Peyer's patch (tissue), 4 donors: ENCODE measurements around the gene DIPK1B. TPM values are rescaled to one million over a fixed set of nuclear protein-coding genes. Genes with fewer than 3 reads are reported as not detected.
"Not testable (repeated sequence)": the region's sequence is repeated elsewhere in the genome, so short reads cannot be mapped to it uniquely, and the experiment has no call there.

Experiments used
- DNase-seq, 3 donors: peaks; one replicate each; pipeline ENCODE4 v3.0.0-alpha.2; 2017 to 2019
- H3K27ac ChIP-seq, 4 donors: fragments of 200-600 bp; sonication (generic); one replicate each; pipeline ENCODE4 v1.5.1; 2016 to 2019
- H3K27me3 ChIP-seq, 2 donors: fragments of 200-600 bp; sonication (generic); one replicate each; pipeline ENCODE4 v1.5.1; 2019
- H3K36me3 ChIP-seq, 3 donors: fragments of 200-600 bp; sonication (generic); one replicate each; pipeline ENCODE4 v1.5.1; 2016 to 2019
- H3K4me1 ChIP-seq, 4 donors: fragments of 200-600 bp; sonication (generic); one replicate each; pipeline ENCODE4 v1.5.1; 2016 to 2019
- H3K4me3 ChIP-seq, 4 donors: fragments of 200-600 bp; sonication (generic); 1 replicate in 3 of 4; 2 replicates in 1 of 4; pipeline ENCODE4 v1.5.1; 2016 to 2019; ENCODE audit warnings: mild to moderate bottlenecking in 1 of 4
- H3K9me3 ChIP-seq, 4 donors: fragments of 200-600 bp; sonication (generic); one replicate each; pipeline ENCODE4 v1.5.1; 2016 to 2019; ENCODE audit warnings: mild to moderate bottlenecking in 1 of 4
- POLR2A ChIP-seq, 2 donors: fragments of 450-650 bp; IDR thresholded peaks; one replicate each; pipeline ENCODE4 v1.5.1; 2017; ENCODE audit warnings: antibody characterized with exemption in 2 of 2, mild to moderate bottlenecking in 2 of 2, moderate library complexity in 2 of 2
- total RNA-seq, 4 donors: library from RNA; depleted of rRNA; stranded (reverse); fragments of >200 nt; gene quantifications; one replicate each; pipeline ENCODE4 v1.1.0, GENCODE V29; 2016
- TF ChIP-seq, protein P1 (sequence below), 6 experiments: fragments of 450-650 bp in 4 of 6; fragments of 200-600 bp in 2 of 6; sonication (generic) in 1 of 6; IDR thresholded peaks; one replicate each; pipeline ENCODE4 v1.5.1; 2017 to 2019; ENCODE audit warnings: antibody characterized with exemption in 6 of 6, mild to moderate bottlenecking in 3 of 6, moderate library complexity in 1 of 6

The DIPK1B gene
- total RNA-seq, 4 donors from 2014 or later: 0.70 to 5.8 (median 2.6) TPM

DNA sequence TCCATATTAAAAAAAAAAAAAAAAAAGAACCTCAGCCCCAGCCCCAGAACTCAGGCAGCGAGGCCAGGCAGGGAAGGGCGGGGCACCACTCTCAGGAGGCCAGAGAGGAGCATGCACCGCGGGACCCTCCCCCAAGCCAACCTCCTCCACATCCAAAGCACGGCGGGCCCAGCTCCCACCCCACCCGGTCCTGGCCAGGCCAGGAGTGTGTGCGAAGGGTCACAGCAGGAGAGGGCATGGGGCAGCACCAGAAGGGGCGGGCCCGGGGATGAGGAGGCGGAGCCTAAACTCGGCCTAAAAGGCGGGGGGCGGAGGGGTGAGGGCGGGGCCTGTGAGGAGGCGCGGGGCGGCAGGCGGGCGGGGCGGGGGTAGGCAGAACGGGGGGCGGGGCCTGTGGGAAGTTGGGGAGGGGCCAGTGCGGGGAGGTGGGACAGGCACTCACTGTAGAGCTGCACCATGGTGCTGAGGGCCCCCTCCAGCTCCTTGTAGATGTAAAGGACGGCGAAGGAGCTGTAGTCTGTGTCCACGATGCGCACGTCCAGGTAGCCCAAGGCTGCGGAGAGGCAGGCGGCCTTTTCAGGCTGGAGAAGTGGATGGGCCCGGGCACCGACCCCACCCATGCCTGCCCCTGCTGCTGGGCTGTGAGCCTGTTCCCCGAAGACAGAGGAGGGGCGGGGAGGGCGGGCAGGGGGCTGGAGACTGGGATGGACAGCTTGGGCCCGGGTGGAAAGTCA, 50.7 kb downstream of the DIPK1B start:
- no peaks in the 10 kb centered on the region for H3K36me3 ChIP-seq
- DNase-seq: peak in 2 of 3 donors; percentile 48 to 58
- H3K27ac ChIP-seq: no peak overlapping the region
- no peak overlapping the region for H3K4me3 ChIP-seq
- H3K27me3 ChIP-seq: no peaks in the 10 kb centered on the region
- H3K9me3 ChIP-seq: no peaks in the 10 kb centered on the region
- H3K4me1 ChIP-seq: peaks cover 0 to 14% (median 0%) of the 10 kb centered on the region in 4 donors
- TF ChIP-seq POLR2A (IDR thresholded peaks at IDR 0.05): no peak
- TF ChIP-seq, protein P1, sequence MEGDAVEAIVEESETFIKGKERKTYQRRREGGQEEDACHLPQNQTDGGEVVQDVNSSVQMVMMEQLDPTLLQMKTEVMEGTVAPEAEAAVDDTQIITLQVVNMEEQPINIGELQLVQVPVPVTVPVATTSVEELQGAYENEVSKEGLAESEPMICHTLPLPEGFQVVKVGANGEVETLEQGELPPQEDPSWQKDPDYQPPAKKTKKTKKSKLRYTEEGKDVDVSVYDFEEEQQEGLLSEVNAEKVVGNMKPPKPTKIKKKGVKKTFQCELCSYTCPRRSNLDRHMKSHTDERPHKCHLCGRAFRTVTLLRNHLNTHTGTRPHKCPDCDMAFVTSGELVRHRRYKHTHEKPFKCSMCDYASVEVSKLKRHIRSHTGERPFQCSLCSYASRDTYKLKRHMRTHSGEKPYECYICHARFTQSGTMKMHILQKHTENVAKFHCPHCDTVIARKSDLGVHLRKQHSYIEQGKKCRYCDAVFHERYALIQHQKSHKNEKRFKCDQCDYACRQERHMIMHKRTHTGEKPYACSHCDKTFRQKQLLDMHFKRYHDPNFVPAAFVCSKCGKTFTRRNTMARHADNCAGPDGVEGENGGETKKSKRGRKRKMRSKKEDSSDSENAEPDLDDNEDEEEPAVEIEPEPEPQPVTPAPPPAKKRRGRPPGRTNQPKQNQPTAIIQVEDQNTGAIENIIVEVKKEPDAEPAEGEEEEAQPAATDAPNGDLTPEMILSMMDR (IDR thresholded peaks at IDR 0.05): no peak

DNA sequence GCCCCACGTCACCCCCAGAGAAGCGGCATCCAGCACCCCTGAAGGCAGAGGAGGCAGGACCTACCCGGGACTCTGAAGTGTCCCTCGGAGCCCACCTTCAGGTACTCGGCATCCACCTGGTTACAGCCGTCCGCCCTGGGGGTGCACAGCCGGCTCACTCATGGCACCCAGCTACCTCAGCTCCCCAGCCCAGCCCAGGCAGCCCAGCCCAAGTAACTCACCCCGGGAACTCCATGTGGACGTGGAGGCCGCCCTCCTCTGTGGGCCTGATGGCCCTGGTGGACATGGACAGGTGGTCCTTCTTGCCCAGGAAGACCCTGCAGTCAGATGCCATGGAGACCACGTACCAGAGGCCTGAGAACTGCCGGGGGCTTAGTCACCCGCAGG, 51.3 kb downstream of the DIPK1B start:
- no peaks in the 10 kb centered on the region for H3K9me3 ChIP-seq
- H3K4me1 ChIP-seq: peaks cover 0 to 9% (median 0%) of the 10 kb centered on the region in 4 donors
- TF ChIP-seq POLR2A (IDR thresholded peaks at IDR 0.05): no peak
- TF ChIP-seq, protein P1 (IDR thresholded peaks at IDR 0.05): no peak
- no peaks in the 10 kb centered on the region for H3K36me3 ChIP-seq
- H3K4me3 ChIP-seq: no peak overlapping the region
- no peak overlapping the region for H3K27ac ChIP-seq
- DNase-seq: no peak
- no peaks in the 10 kb centered on the region for H3K27me3 ChIP-seq

DNA sequence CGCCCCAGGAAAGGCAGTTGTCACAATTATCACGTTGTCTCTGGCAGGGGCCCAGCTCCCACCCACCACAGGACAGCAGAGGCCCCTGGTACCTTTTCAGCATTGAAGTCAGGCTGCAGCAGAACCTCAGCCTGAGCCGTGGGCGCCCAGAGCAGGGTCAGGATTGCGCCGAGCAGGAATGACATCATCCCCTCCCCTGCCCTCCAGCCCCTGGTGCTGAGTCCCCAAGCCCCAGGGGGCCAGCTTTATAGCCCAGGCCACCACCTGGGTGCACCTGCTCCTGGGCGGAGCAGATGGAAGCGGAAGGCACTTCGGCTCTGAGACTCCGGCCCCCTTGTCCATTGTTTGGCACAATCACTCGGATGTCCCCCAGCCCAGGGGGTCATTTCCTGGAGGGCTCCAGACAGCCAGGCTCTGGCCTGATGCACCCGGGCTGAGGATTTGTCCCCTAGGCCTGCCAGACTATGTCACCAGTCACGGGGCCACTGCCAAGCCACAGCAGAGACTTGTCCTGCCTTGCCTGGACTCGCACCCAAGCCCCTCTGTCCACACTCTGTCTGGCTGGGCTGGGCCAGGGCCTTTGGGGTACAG, 52.0 kb downstream of the DIPK1B start, which contains the start of gene LCN15:
Gene LCN15, minus strand, starts transcription at position 218 of the 591 bp plus-strand sequence. Its CDS starts 30 bp downstream, at position 188.
- no peak for DNase-seq
- Histone ChIP-seq H3K4me3 (no peak within 1 kb of the TSS), H3K4me1 (peaks cover 0 to 3% (median 0%) of the 10 kb centered on the region in 4 donors), H3K36me3 (no peaks in the 10 kb centered on the region), H3K27ac (no peak within 1 kb of the TSS), H3K27me3 (no peaks in the 10 kb centered on the region), H3K9me3 (no peaks in the 10 kb centered on the region)
- TF ChIP-seq, protein P1 (IDR thresholded peaks at IDR 0.05): no peak
- no peak for TF ChIP-seq POLR2A (IDR thresholded peaks at IDR 0.05)

- Histone ChIP-seq H3K4me1 (peaks cover 0 to 3% (median 0%) of the 10 kb centered on the region in 4 donors), H3K27me3 (no peaks in the 10 kb centered on the region), H3K36me3 (no peaks in the 10 kb centered on the region), H3K4me3 (no peak overlapping the region), H3K9me3 (no peaks in the 10 kb centered on the region), H3K27ac (no peak overlapping the region)
- TF ChIP-seq, protein P1 (IDR thresholded peaks at IDR 0.05): no peak
- no peak for TF ChIP-seq POLR2A (IDR thresholded peaks at IDR 0.05)
- no peak for DNase-seq
Observed at GRCh38 chr9:136765041-136765440, 52.7 kb downstream of the DIPK1B start.

DNA sequence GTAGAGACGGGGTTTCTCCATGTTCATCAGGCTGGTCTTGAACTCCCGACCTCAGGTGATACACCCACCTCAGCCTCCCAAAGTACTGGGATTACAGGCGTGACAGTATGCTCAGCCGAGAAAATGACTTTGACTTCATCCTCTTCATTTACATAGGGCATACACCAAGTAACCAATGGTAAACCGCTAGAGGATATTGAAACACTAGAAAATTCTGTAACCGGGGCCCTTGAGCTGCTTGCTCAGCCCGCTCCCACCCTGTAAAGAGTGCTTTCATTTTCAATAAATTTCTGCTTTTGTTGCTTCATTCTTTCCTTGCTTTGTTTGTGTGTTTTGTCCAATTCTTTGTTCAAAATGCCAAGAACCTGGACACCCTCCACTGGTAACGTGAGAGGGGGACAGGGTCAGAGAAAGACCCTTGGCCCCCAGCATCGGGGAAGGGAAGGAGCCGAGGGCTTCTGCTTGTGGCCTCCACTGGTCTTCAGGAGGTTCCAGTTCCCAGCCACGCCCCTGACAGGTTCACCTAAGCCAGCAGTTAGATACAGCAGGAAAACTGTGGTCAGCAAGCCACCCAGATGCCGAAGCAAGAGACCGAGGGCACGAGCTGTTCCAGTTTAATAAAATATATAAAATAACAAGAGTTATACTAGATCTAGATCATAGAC, 53.5 kb downstream of the DIPK1B start:
- H3K4me1 ChIP-seq, H3K36me3 ChIP-seq, H3K4me3 ChIP-seq, H3K27me3 ChIP-seq, H3K9me3 ChIP-seq, DNase-seq: not testable (repeated sequence)
- H3K27ac ChIP-seq: peak overlapping the region in 2 of 4 donors; percentile 40 to 57
